Measurements from ENCODE around the gene RHNO1.

Gene RHNO1, protein sequence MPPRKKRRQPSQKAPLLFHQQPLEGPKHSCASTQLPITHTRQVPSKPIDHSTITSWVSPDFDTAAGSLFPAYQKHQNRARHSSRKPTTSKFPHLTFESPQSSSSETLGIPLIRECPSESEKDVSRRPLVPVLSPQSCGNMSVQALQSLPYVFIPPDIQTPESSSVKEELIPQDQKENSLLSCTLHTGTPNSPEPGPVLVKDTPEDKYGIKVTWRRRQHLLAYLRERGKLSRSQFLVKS

DNA sequence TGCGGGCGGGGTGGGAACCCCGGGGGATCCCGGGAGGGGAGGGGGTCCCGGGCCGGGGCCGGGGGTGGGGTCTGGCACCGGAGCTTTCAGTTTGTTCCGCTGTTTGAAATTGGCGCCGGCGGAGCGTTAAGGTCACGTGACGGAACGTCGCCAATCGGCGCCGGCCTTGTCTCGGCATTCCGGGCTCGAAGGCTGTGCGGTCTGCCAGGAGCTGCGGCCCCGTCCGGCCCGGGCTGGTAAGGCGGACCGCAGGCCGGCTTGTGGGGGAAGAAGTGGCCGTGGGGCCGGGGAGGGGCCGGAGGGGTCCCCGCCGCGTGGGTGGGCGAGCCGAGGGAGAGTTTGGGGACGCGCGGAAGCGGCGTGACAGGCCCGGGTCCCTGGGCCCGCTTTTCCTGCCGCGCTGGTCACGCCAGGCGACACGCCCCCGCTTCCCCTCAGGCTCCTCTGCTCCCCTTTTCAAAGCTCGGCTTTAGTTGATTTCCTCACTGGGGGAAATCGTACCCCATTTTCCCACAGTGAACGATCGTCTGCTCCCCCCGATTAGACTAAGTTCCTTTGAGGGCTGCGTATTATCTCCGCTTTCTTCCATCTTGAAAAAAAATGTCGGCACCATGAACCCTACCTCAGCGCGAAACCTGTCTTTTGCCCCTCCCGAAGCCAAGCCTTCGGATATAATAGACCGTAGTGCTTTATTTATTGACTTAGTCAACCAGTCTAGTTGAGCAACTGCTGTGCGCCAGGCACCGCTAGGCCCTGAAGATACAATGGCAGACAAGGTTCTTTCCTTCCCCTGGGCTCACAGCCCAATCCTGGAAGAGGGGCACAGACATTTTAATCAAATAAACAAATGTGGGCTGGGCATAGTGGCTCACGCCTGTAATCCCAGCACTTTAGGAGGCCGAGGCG, at the start of gene RHNO1, which contains the start of gene FOXM1:
RHNO1 (plus strand) TSS at position 177 of the 906 bp plus-strand sequence. CDS start 8,144 bp downstream, outside the sequence.
FOXM1 (minus strand) TSS at position 128 of the 906 bp plus-strand sequence. CDS start 2,696 bp downstream, outside the sequence.
- peak; percentile 89 for DNase-seq (ENCODE audit: low read depth)
- H3K4me3 ChIP-seq (ENCODE audit: low read length) = peak within 1 kb of the TSS; percentile 77
- TF ChIP-seq, protein P1, sequence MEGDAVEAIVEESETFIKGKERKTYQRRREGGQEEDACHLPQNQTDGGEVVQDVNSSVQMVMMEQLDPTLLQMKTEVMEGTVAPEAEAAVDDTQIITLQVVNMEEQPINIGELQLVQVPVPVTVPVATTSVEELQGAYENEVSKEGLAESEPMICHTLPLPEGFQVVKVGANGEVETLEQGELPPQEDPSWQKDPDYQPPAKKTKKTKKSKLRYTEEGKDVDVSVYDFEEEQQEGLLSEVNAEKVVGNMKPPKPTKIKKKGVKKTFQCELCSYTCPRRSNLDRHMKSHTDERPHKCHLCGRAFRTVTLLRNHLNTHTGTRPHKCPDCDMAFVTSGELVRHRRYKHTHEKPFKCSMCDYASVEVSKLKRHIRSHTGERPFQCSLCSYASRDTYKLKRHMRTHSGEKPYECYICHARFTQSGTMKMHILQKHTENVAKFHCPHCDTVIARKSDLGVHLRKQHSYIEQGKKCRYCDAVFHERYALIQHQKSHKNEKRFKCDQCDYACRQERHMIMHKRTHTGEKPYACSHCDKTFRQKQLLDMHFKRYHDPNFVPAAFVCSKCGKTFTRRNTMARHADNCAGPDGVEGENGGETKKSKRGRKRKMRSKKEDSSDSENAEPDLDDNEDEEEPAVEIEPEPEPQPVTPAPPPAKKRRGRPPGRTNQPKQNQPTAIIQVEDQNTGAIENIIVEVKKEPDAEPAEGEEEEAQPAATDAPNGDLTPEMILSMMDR (IDR thresholded peaks at IDR 0.05; ENCODE audit: insufficient read depth, low read depth, low read length, missing control alignments) = no peak

- TF ChIP-seq, protein P1 (IDR thresholded peaks at IDR 0.05; ENCODE audit: insufficient read depth, low read depth, low read length, missing control alignments) = no peak
- no peak overlapping the region for H3K4me3 ChIP-seq (ENCODE audit: low read length)
- DNase-seq (ENCODE audit: low read depth) = no peak
These were observed 47.7 kb upstream of the RHNO1 start for GRCh38 chr12:2829275-2829674.

- TF ChIP-seq, protein P1 (IDR thresholded peaks at IDR 0.05; ENCODE audit: insufficient read depth, low read depth, low read length, missing control alignments) = no peak
- no peak overlapping the region for H3K4me3 ChIP-seq (ENCODE audit: low read length)
- DNase-seq (ENCODE audit: low read depth) = no peak
These were observed 44.4 kb upstream of the RHNO1 start for GRCh38 chr12:2832550-2833127.

DNA sequence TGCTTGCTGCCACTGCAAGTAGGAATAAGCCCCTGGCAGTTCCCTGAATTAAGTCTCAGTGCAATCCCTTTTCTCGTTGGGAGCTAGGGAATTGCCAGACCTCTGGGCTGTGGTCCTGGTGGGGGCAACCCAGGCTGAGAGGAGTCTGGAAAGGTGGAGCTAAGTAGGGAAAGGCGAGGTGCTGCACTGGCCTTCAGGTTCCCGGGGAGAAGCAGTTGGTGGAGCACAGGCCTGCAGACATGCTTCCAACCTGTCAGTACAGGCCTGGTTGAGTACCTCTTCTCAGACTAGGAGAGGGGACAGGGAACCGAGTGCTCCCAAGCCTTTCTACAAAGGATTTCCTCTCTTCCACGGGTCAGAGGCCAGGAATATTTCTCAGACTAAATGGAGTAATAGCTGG, 43.7 kb upstream of the RHNO1 start:
- DNase-seq (ENCODE audit: low read depth) = peak; percentile 58
- TF ChIP-seq, protein P1 (IDR thresholded peaks at IDR 0.05; ENCODE audit: insufficient read depth, low read depth, low read length, missing control alignments) = no peak
- no peak overlapping the region for H3K4me3 ChIP-seq (ENCODE audit: low read length)

GRCh38 chr12:2833810-2834209, 43.2 kb upstream of the RHNO1 start:
- H3K4me3 ChIP-seq (ENCODE audit: low read length) = no peak overlapping the region
- TF ChIP-seq, protein P1 (IDR thresholded peaks at IDR 0.05; ENCODE audit: insufficient read depth, low read depth, low read length, missing control alignments) = no peak
- DNase-seq (ENCODE audit: low read depth) = no peak

GRCh38 chr12:2834581-2835491, 42.2 kb upstream of the RHNO1 start, which contains the start of gene NRIP2:
TSS of gene NRIP2 (minus strand) at chr12:2835035. CDS start at chr12:2834983, 52 bp downstream.
- H3K4me3 ChIP-seq (ENCODE audit: low read length) = no peak within 1 kb of the TSS
- DNase-seq (ENCODE audit: low read depth) = no peak
- TF ChIP-seq, protein P1 (IDR thresholded peaks at IDR 0.05; ENCODE audit: insufficient read depth, low read depth, low read length, missing control alignments) = no peak

Data from epithelial cell of esophagus (primary cell).